ENCODE results near the gene RXRG. TPM values are rescaled to one million over a fixed set of nuclear protein-coding genes. Genes with fewer than 3 reads are reported as not detected.
A peak's percentile ranks its signal among the peaks of the same experiment; 100 is the strongest.

The RXRG gene
- total and polyA plus RNA-seq, 2 donors (not counting 1 experiment from before 2014, with no cell fraction given) = under 0.01 to 0.31 TPM

DNA sequence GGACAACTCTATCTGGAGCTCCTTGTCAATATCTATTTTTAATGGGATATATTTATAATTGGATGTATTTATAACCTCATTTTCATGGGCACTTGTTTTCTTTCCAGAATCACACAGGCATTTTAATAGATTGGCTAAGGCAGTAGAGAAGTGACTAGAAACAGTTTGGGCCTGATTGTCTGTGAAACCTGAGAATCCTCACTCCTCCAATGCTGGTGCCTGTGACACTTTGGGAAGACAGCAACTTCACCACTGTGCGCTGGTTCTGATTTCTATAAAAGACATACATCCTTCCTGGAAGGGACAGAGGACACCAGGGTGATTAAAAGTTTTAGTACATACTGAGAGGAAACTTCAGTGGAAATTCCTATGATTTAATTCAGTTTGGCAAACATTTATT lies 39.6 kb upstream of the RXRG start:
- H3K27me3 ChIP-seq (ENCODE audit: control insufficient read depth, insufficient read depth, low read length) = no peaks in the 10 kb centered on the region
- no peak for DNase-seq (ENCODE audit: low read depth in 2 of 2)
- no peak overlapping the region for H2AFZ ChIP-seq (ENCODE audit: low read length)
- no peaks in the 10 kb centered on the region for H3K9me3 ChIP-seq (ENCODE audit: control insufficient read depth, insufficient read depth, low read depth, low read length)
- H3K4me1 ChIP-seq (ENCODE audit: control insufficient read depth, extremely low read depth, insufficient read depth, low read length) = no peaks in the 10 kb centered on the region
- H4K20me1 ChIP-seq (ENCODE audit: control insufficient read depth, extremely low read depth, insufficient read depth, low read length) = no peaks in the 10 kb centered on the region
- no peak overlapping the region for H3K4me3 ChIP-seq (replicated peaks in 1 of 4; ENCODE audit: control extremely low read depth in 1 of 4, insufficient read depth in 1 of 4, low read depth in 3 of 4, low read length in 4 of 4)
- H3K9ac ChIP-seq (ENCODE audit: insufficient read depth, low read length) = no peak overlapping the region
- H3K36me3 ChIP-seq (ENCODE audit: control insufficient read depth, insufficient read depth, low read length) = no peaks in the 10 kb centered on the region
- no peak overlapping the region for H3K4me2 ChIP-seq (ENCODE audit: extremely low read depth, insufficient read depth, low read length)
- no peak overlapping the region for H3K27ac ChIP-seq (ENCODE audit: insufficient read depth, low read length)
- H3K79me2 ChIP-seq (ENCODE audit: control insufficient read depth, insufficient read depth, low read length) = no peaks in the 10 kb centered on the region
- TF ChIP-seq, protein P1, sequence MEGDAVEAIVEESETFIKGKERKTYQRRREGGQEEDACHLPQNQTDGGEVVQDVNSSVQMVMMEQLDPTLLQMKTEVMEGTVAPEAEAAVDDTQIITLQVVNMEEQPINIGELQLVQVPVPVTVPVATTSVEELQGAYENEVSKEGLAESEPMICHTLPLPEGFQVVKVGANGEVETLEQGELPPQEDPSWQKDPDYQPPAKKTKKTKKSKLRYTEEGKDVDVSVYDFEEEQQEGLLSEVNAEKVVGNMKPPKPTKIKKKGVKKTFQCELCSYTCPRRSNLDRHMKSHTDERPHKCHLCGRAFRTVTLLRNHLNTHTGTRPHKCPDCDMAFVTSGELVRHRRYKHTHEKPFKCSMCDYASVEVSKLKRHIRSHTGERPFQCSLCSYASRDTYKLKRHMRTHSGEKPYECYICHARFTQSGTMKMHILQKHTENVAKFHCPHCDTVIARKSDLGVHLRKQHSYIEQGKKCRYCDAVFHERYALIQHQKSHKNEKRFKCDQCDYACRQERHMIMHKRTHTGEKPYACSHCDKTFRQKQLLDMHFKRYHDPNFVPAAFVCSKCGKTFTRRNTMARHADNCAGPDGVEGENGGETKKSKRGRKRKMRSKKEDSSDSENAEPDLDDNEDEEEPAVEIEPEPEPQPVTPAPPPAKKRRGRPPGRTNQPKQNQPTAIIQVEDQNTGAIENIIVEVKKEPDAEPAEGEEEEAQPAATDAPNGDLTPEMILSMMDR (conservative IDR thresholded peaks at IDR 0.05 in 1 of 2, IDR thresholded peaks at IDR 0.05 in 1 of 2; ENCODE audit: low read depth in 1 of 2, low read length in 2 of 2) = no peak
- no peak for TF ChIP-seq EZH2 (IDR thresholded peaks at IDR 0.05; ENCODE audit: low read length, missing control alignments)

GRCh38 chr1:165483412-165483811 lies 38.5 kb upstream of the RXRG start:
- Histone ChIP-seq H3K27me3 (ENCODE audit: control insufficient read depth, insufficient read depth, low read length) (no peaks in the 10 kb centered on the region), H3K79me2 (ENCODE audit: control insufficient read depth, insufficient read depth, low read length) (no peaks in the 10 kb centered on the region)
- DNase-seq (ENCODE audit: low read depth in 2 of 2) = no peak

DNA sequence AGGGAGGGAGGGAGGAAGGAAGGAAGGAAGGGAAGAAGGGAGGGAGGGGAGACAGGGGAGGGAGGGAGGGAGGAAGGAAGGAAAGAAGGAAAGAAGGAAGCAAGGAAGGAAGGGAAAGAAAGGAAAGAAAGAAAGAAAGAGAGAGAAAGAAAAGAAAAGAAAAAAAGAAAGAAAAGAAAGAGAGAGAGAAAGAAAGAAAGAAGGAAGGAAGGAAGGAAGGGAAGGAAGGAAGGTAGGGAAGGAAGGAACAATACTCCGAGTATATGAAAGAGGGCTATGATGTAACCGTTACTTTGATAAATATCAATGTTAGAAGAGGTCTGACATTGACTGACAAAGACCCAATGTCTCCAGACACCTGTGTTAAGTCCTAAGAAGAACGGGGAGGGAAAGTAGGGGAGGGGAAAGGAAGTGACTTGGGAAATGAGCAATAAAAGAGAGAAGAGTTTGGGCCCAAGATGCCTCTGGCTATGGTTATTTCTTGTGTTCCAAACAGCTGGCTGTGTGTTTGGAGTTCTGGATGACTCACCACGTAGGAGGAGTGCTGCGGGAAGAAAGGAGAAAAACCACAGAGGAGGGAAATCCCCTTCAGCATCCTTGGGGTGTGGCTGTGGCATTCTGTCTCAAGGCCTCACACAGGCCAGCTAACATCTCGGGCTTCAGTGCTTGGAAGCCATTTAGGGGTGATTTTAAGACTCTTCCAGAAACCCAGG lies 37.0 kb upstream of the RXRG start:
- no peak overlapping the region for H3K4me2 ChIP-seq (ENCODE audit: extremely low read depth, insufficient read depth, low read length)
- DNase-seq (ENCODE audit: low read depth in 2 of 2) = peak; percentile 80 to 81

More at GRCh38 chr1:165483412-165483811, 38.5 kb upstream of the RXRG start:
- TF ChIP-seq EZH2 (IDR thresholded peaks at IDR 0.05; ENCODE audit: low read length, missing control alignments) = no peak
- TF ChIP-seq, protein P1 (conservative IDR thresholded peaks at IDR 0.05 in 1 of 2, IDR thresholded peaks at IDR 0.05 in 1 of 2; ENCODE audit: low read depth in 1 of 2, low read length in 2 of 2) = no peak
- Histone ChIP-seq H3K4me3 (replicated peaks in 1 of 4; ENCODE audit: control extremely low read depth in 1 of 4, insufficient read depth in 1 of 4, low read depth in 3 of 4, low read length in 4 of 4) (no peak overlapping the region), H3K9me3 (ENCODE audit: control insufficient read depth, insufficient read depth, low read depth, low read length) (no peaks in the 10 kb centered on the region), H3K4me2 (ENCODE audit: extremely low read depth, insufficient read depth, low read length) (no peak overlapping the region), H3K36me3 (ENCODE audit: control insufficient read depth, insufficient read depth, low read length) (no peaks in the 10 kb centered on the region), H4K20me1 (ENCODE audit: control insufficient read depth, extremely low read depth, insufficient read depth, low read length) (no peaks in the 10 kb centered on the region), H3K27ac (ENCODE audit: insufficient read depth, low read length) (no peak overlapping the region), H3K4me1 (ENCODE audit: control insufficient read depth, extremely low read depth, insufficient read depth, low read length) (no peaks in the 10 kb centered on the region), H2AFZ (ENCODE audit: low read length) (no peak overlapping the region), H3K9ac (ENCODE audit: insufficient read depth, low read length) (no peak overlapping the region)

More for the DNA sequence above, 37.0 kb upstream of the RXRG start:
- no peaks in the 10 kb centered on the region for H4K20me1 ChIP-seq (ENCODE audit: control insufficient read depth, extremely low read depth, insufficient read depth, low read length)
- no peak overlapping the region for H3K4me3 ChIP-seq (replicated peaks in 1 of 4; ENCODE audit: control extremely low read depth in 1 of 4, insufficient read depth in 1 of 4, low read depth in 3 of 4, low read length in 4 of 4)
- H3K27me3 ChIP-seq (ENCODE audit: control insufficient read depth, insufficient read depth, low read length) = no peaks in the 10 kb centered on the region
- H3K9me3 ChIP-seq (ENCODE audit: control insufficient read depth, insufficient read depth, low read depth, low read length) = no peaks in the 10 kb centered on the region
- no peaks in the 10 kb centered on the region for H3K4me1 ChIP-seq (ENCODE audit: control insufficient read depth, extremely low read depth, insufficient read depth, low read length)
- H3K36me3 ChIP-seq (ENCODE audit: control insufficient read depth, insufficient read depth, low read length) = no peaks in the 10 kb centered on the region
- H2AFZ ChIP-seq (ENCODE audit: low read length) = no peak overlapping the region
- H3K79me2 ChIP-seq (ENCODE audit: control insufficient read depth, insufficient read depth, low read length) = no peaks in the 10 kb centered on the region
- no peak overlapping the region for H3K9ac ChIP-seq (ENCODE audit: insufficient read depth, low read length)
- TF ChIP-seq EZH2 (IDR thresholded peaks at IDR 0.05; ENCODE audit: low read length, missing control alignments) = no peak
- TF ChIP-seq, protein P1 (conservative IDR thresholded peaks at IDR 0.05 in 1 of 2, IDR thresholded peaks at IDR 0.05 in 1 of 2; ENCODE audit: low read depth in 1 of 2, low read length in 2 of 2) = no peak
- H3K27ac ChIP-seq (ENCODE audit: insufficient read depth, low read length) = no peak overlapping the region

Data from fibroblast of lung (primary cell).